NOMO-1 treated with dmso at 0.1 percent for 144 hours (cell line): ENCODE results near the gene RNFT2.

Source experiments
- DNase-seq: peaks from one replicate; lab custom pipeline; 2025; ENCODE audit not compliant: unreplicated experiment; lab: John Stamatoyannopoulos, UW

The RNFT2 gene

DNA sequence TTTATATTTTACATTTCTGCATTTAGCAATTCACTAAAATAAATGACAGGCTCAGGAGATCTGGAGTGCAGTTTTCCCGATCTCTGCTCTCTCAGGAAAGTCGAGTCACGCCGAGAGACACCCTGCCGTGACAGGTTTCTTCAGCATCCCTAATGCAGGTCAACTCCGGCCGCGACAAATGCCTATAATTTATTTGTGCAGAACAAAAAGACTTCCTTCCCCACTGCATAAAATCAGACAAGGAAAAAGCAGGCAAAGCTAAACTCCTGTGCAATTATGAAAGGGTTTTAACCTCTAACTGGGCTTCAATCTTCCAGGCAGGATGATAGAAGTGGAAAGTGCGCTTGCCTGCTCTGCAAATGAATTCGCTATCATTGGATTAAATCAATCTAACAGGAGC, 28.3 kb upstream of the RNFT2 start:
- no peak for DNase-seq

DNA sequence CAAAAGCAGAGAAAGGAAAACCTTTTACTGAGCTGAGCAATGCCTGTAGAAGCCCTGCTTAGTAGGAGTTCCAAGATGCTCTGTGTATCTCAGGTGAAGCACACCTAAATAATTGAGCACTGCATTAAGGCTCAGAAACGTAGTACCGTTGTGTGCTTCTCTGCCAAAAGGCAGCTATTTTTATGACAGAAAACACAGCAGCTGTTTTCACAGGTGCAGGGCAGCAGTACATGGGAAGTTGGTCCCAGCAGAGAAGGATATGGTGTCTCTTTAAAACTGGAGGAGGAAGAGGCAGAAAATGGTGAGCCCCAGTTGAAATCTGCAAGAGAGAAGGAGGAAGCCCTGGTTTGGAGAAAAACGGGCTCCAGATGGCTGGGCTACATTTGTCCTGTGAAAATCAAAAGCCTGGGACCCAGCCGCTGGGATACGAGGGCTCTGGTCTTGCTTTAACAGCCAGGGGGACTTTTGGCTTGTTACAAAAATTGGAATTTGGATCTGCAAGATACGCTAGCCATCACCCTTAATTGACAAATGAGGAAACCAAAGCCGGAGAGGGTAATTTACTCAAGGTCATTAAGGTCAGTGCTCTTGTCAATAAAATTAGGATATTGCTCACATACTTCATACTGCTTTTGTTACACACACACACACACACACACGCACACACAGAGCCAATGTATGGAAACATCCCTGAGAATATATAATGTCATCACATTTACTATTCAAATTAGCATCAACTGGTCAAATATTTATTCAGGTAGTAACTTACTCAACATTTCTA, 27.6 kb upstream of the RNFT2 start:
- DNase-seq = no peak

DNA sequence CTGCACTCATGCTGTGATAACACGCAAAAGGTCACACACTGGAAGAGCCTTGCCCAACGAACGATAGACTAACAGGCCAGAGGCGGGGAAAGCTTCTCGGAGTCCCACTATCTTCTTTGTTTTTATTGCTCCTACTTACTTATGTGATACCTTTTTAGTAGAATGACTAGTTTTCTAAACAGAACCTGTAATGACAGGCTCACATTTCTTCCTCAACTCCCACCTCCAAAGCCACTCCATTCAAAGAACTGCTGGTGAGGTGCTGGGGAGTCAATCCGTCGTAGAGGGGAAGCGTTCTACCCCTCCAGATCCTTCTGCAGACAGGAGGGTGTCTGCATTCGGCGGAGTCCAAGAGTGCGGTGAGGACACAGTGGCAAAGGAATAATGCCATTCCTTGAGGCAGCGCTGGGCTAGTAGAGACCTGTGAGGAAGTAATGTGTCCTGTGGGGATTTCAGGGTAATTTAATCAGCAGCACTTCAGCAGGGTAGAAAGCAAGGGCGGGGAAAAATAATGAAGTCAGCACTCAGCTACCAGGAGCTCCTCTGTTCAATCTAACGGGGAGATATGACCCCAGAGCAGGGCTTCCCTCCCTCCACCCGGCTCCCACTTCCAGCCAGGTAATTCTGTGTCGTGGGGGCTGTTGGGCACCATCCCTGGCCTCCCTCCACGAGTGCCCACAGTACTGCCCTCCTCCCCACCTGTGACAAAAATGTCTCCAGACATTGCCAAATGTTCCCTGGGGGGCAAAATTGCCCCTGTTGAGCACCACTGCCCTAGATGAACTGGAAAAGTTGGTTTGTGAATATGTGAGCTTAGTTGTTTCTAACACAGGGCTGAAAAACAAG, 25.4 kb upstream of the RNFT2 start:
- DNase-seq = no peak

DNA sequence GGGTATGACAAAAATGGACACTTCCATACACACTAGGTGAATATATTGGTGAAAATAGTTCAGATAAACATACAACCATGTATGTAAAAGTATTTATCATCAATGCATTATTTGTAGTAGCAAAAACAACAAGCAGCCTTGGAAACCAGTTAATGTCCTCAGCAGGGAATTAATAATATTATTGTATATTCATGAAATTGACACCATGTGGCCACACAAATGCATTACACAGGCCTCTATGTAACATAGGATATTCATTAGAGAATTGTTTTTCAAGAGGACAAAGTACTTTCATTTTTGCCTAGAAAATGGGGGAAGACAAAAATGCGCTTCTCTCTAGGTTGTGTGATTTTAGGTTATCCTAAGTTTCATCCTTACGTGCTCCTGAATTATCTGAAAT, 24.6 kb upstream of the RNFT2 start:
- no peak for DNase-seq

DNA sequence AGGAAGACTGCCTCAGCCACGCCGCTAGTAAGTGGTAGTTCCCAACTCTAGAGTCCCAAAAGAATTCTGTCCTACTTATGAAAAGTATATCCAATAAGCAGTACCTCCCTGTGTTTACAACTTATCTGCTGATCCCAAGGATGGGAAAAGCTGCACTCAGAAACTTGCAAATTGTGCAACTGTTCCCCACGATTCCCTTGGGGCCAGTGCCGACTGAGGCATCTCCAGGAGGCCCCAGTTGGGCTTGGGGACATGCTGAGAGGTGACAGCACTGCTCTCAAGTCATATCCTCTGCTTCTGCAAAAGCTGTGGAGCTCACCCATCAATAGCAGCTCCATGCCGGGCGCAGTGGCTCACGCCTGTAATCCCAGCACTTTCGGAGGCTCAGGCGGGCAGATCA, 23.9 kb upstream of the RNFT2 start:
- DNase-seq = no peak

DNA sequence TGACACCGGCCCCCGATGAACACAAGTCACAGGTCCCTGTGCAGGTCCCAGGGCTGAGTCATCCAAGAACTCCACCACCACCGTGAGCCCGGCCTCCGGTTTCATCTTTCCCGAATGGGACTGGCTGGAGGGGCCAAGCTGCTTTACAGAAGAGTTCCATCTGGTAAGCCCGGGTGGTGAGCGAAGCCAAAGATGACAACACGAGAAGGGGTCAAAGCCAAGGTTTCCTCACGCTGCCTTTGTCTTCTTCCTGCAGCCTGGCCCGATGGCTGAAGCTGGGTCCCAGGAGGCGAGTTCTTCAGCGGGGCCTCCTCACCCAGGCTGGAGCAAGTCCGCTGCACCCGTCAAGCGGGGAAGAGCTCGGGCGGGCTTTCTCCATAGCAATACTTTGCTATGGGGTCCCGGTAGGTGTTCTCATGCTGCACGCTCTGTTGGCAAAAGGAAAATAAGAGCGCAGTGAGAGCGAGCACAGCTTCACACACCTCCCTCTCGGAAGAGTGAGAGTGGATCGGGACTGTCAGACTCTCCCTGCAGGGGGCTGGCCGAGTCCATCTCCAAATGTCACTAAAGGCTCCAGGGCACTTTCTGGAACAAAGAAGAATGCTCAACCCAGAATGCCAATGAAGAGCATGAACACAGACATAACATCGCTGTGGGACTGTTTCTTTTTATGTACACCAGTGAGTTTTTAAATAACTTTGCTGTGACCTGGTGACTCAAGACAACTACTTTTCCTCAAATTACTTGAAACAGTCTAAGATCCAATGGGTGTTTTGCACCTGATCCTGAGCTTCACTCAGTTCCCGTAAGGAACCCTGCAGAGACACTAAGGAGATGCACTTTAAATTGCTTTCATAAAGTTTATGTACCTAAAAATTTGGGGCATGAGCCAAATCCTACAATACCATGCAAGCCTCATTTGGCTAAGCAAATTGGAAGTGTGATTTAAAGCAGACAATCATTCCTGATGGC, 20.4 kb upstream of the RNFT2 start:
- no peak for DNase-seq

DNA sequence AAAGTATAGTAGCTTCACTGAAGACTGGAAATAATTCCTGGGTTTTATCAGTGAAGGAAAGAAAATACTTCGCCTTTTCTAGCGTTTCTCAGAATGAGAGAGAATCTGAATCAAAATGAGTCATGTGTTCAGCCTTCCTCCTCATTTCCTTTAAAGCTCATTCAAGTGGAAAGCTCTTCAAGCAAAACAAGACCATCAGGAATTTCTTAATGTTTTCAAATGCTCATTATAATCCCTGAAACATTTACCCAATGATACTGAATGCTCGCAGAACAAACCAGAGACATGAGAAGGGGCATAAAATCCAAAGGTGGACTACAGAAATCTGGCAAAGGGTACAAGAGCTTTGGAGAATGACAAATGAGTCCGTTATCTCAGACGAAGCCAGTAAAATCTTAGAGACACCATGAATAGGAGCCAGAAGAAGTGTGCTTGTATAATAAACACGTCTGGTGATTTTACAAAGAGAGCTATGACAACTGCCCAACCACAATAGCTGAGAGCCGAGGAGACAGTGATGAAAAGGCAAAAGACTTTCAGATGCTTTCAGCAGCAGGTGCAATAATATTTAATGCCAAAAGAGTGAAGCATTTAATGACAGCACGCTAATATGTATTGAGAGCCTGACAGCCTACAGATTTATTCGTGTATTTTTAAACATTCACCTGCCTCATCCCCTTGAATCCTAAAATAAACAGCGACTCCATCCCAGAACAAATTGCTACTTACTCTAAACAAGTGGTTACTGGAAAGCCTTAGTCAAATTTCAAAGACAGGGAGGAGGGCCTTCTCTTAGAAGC, 19.3 kb upstream of the RNFT2 start:
- DNase-seq = no peak

DNA sequence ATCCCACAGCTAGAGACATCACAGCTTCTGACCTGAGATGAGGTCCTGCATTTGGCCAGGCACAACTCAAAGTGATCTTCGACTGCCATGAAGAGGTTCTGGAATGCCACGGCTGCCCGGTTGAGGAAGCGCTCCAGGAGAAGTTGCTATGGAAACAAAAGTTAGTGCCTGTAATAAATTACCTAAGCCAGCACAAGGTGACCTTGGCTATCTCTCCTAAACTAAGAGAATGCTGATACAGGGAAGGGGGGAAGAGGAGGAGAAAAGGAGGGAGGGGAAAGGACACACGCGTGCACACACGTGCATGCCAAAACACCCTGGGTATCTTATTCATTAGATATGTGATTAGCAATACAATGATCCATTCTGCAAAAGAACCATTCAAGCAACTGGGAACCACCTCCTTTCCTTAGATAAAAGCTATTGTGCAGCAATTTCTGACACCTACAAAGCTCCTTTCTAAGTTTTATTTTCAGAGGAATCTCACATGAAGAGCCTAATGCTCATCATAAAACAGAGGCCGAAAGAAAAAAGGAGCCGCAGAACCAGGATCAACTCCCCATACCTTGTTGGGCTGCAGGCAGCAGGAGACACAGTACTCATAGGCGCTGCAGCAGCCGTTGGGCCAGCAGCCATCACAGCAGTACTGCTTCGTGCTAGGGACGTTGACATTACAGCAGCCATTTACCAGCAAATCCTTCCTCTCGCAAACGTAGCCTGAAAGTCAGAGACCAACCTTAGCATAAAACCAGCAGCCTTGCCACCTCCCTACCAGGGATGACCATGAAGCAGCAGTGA, 18.2 kb upstream of the RNFT2 start:
- DNase-seq = no peak

DNA sequence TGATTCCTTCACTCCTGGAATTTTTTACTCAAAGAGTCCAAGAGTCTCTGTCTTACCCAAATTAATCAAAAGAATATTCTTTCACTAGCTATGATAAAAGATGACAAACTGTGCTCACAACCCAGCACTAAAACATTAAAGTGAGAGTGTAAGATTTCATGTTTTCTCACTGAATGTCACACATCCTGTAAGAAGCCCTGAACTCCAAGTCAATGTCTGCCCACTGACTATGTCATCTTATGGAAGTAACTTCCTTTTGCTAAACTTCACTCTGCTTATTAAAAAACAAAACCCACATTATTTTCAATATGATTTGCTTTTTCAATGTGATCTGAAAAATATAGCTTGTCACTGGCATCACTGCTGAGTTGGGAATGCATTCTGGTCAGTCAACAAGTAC, 15.9 kb upstream of the RNFT2 start:
- no peak for DNase-seq

DNA sequence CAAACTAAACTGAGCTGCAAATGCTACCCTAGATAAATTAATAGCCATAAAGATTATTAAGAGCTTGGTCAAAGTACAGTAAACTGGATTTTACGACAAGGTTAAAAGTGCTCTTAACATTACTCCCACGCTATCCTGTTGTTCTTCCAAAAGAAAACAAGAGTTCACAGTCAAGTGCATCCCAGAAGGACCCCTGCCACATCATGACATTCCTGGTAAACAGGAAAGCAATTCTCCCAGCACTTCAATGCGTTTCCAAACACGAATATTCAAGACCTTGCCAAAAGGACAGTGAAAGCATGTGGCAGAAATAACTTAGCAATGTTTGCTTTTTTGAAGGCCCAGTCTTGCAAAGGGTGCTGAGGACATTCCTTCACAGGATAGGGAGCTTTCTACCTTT, 11.4 kb upstream of the RNFT2 start:
- no peak for DNase-seq

DNA sequence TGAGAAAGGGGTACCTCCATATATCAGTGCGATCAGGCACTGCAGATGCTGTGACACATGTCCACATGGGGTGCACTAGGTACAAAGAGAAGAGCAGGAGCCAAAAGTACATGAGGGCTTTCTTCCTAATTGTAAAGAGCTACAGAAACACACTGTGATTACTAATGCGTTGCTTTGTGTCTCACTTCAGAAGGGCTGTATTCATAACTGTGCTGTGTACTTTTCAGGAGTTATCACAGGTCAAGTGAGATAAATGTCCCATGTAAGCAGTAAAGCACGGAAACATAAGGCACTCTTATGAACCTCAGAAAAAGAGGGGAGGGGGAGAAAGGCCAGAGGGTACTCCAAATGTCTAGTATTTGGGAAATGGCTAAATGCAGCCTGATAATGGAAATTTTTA, 10.9 kb upstream of the RNFT2 start:
- DNase-seq = no peak

DNA sequence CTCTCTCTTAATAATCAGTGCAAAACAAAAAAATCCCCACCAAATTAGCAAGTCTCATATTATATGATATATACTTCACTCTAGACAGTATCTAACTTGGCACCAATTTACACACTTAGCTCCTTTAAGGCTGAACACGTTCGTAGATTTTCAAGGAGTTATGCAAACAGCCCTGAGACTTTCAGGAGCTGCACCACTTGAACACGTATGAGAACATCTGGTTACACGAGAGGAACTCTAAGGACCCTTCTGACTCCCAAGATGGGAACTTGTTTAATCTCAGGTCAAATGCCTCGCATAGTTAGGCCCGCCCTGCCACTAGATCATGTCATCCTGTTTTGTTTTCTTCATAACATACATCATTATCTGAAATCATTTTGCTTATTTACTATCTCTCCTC, 10.2 kb upstream of the RNFT2 start:
- DNase-seq = no peak

DNA sequence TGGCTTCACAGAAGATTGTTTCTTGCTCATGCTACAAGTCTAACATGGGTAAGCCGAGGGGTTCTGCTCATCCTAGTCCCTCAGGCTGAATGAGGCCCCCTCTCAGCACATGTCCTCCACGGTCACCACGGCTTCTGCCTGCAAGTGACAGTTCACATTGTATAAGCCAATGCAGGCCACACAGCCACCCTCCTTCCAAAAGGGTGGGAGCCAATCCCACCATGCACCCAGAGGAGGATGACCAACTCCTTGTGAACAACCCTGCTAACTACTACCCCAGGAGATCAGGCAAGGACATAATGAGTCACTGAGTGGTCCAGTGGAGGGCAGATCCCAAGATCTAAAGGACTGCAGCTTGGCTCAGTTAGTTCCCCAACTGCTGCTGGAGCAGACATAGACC, 6.3 kb upstream of the RNFT2 start:
- no peak for DNase-seq

DNA sequence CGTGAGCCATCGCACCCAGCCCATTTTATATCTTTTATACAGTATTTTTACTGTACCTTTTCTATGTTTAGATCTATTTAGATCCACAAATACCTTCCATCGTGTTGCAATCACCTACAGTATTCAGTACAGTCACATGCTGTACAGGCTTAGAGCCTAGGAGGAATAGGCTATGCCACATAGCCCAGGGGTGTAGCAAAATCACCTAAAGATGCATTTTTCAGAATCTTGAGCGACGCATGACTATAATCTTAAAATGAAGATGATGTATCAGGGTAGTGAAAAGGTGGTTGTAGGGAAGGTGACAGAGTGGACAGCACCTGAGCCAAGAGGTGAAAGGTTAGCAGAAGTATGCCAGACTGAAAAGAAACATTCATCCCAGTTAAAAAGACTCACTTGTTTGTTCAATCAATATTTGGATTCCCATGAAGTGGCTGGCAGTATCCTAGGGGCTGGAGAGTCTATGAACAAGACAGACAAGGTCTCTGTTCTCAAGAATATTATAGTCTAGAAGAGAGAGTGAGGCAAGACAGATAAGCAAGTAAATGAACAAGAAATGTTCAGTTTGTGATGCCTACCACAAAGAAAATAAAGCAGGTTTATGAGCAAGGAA, 3.9 kb upstream of the RNFT2 start:
- DNase-seq = no peak

DNA sequence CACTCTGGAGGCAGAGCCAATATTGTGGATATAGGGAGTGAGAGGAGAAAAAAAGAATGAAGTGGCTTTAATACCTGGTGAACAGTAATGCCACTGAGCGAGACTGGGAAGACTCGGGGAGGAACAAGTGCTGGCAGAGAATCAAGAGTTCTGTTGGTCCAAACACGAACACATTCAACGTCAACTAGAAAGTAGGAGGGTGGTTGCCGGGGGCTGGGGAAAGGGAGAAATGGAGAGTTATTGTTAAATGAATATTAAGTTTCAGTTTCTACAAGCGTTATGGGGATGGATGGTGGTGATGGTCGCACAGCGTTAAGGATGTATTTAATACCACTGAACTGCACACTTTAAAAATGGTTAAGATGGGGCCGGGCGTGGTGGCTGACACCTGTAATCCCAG, 3.0 kb upstream of the RNFT2 start:
- DNase-seq = no peak

DNA sequence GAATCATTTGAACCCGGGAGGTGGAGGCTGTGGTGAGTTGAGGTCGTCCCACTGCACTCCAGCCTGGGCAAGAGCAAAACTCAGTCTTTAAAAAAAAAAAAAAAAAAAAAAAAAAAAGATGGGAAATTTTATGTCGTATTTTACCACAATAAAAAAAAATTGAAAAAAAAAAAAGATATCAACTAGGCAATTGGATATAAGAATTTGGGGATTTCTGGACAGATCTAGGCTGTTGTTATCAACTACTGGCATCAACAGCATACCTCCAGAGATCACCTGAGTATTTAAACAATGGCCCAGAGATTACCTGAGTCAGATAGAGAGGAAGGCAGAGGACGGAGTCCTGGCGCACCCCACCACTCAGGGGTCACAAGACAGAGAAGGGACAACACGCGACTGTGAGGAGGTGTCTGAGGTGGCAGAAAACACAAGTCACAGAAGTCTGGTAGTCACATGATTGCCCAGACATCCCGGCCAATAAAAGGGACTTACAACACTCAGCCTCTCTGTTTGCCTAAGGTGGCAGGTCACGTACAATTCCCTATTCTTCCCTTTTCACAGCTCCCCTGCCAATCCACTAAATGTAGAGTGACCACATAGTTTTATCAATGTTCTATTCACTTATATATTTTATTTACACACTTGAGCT, 2.0 kb upstream of the RNFT2 start:
- DNase-seq = no peak

DNA sequence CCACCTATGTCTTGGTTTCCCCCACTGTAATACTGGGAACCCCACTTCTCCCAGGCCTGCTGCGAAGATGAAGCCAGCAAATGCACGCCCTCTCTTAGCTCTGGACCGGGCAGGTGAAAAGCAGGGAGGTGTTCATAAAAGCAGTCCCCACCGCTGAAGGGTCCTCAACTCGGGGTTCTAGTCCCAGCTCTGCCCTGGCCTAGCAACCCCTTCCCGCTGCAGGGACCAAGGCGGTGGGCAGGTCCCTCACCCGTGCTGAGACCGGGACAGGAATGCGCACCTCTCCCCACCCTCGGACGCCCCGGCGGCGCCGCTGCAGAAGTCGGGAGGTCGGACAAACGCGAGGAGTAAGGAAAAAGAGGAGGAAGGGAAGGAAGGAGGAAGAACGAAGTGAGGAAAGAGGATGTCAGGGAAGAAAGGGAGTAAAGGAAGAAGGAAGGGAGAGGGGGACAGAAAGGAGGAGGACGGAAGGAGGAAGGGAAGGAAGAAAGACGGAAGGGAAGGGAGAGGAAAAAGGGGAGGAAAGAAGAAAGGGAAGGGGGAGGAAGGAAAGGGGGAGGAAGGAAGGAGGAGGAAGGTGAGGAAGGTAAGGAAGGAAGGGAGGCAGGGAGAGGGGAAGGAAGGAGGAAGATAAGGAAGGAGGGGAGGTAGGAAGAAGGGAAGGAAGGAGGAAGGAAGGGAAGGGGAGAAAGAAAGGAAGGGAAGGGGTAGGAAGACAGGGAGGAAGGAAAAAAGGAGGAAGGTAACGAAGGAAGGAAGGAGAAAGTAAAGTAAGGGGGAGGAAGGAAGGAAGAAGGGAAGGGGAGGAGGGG, 947 bp upstream of the RNFT2 start:
- DNase-seq = no peak

DNA sequence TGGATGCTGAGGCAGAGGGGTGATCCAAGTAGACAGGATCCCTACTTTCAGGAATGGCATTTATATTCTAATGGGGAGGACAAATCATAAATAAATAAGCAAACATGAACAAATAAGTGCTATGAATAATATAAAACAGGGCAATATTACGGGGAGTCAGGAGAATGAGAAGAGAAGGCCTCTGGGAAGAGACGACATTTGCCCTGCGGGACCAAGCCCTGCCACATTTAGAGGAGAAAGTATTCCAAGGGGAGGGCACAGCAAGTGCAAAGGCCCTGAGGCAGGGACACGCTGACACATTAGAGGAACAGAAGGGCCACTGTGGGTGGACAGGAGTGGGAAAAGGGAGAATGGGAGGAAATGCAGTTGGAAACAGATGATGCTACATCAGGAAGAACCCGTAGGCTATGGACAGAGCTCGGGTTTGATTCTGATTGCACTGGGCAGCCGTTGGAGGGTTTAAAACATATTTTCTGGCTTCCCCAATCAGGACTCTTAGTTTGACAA, 1.3 kb downstream of the RNFT2 start:
- no peak for DNase-seq
